NAMALWA (cell line): ENCODE measurements around the gene PLLP.
"Not testable (repeated sequence)": the region's sequence is repeated elsewhere in the genome, so short reads cannot be mapped to it uniquely, and the experiment has no call there.

Experiments used
- DNase-seq: peaks from one replicate; pipeline ENCODE4 v3.0.0-alpha.2; 2015; ENCODE audit warnings: low spot score

The PLLP gene

GRCh38 chr16:57303021-57303909 lies 18.8 kb upstream of the PLLP start:
- DNase-seq = no peak

DNA sequence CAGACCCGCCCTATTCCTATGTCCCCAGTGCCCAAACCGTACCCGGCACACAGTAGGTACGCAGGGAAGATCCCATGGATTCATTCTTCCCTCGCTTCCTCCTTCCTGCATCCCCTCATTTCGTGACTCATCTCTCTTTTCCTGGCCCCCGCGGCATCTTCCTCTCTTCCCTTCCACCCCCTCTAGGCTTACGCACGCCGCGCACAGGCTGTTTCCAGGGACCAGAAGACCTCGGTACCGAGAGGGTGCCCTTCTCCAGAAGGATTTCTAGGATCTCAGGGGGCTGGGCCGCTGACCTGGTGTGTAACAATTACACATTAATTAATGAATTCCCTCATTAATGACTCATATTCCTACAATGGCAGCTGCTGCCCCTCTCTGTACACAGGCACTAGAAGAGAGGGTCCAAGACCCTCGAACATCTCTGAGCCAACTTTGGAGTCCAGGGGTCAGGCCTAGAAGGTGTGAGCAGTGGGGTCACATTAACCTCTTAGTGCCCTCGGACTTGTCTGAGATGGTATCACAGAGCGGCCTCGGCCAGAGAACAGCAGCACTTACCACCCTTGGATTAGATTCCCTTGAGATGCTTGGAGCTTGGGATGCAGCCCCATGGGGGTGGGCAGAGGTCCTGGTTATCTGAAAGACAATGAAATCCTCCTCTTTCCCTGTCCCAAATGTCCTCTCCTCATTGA lies 16.8 kb upstream of the PLLP start:
- no peak for DNase-seq

DNA sequence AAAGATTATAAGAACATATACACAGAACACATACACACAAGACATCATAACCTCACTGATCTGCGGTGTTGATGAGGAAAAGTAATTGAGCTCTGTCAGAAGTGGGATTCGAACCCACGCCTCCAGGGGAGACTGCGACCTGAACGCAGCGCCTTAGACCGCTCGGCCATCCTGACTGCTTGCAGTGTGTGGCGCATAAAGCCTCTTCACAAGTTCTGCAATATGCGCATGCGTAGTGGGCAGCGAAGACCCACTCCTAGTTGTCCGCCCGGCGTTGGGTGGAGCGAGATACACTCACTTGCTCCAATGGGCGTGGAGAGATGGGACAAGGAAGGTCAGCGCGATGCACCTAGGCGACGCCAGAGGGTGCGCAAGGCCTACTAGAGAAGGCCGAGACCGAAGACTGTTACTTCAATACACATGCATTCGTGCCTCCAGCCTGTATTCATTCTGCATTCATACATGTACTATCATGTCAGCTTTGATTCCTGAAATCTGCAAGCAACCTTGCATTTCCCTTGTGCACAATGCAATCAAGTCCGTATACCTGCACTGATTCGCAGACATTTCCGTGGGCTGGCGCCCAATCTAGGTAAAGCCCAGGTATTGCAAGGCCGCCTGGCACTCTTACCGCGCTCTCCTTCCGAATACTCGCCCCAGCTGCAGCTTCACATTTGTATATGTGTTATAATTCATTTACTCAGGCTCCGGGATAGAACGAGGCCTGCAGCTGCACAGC lies 16.1 kb upstream of the PLLP start:
- peak; percentile 100 for DNase-seq

- DNase-seq = peak; percentile 95
Observed at GRCh38 chr16:57299719-57300386, 15.4 kb upstream of the PLLP start.

GRCh38 chr16:57299009-57299718 lies 14.7 kb upstream of the PLLP start:
- no peak for DNase-seq

GRCh38 chr16:57297856-57298255 lies 13.4 kb upstream of the PLLP start:
- DNase-seq = peak; percentile 18

DNA sequence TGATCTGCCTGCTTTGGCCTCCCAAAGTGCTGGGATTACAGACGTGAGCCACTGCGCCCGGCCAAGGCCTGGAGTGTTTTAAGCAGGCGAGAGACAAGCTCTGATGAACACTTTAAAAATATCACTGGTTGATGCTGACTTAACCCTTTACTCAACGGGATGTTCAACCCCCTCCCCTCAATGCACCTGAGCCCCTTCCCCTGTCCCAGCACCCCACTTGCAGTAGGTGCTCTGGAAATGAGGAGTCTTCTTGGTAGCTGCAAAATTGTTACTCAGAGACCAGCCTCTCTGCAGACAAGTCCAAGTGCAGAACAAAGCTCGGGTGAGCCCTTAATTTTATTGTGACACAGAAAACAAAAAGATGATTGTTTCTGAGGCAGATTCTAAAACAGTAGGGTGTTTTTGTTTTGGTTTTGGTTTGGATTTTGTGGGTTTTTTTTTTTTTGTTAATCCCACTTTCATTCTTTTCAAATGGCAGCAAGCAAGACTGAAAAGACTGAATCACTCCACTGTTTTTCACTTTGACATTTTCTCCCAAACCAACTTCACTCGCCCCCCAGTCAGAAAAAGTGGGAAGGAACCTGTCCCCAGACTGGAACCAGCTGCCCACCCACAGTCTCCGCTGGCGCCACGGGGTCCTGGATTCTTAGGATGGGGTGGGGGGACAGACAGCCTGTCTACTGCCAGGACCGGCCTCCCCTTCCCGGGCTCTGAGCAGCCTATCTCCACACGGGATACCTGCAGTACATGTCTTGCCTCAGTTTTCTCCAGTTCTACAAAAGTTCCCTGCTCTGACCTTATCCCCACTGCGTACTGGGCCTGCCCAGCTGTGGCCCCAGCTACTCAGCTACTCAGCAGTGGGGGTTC lies 5.2 kb upstream of the PLLP start:
- no peak for DNase-seq

GRCh38 chr16:57285379-57285778 lies 907 bp upstream of the PLLP start:
- DNase-seq = no peak

GRCh38 chr16:57284952-57285363 lies 486 bp upstream of the PLLP start:
- DNase-seq = no peak

DNA sequence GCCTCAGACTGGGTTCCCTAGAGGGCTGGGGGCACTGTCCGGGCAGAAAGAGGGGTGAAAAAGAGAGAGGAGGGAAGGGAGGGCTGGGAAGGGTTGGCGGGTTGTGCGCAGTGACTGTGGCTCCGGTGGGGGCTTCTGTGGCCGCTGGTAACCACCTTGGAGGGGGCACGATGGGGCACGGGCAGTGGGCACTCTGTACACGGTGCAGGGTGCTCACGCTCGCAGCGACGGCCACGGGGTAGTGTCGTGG lies 588 bp downstream of the PLLP start:
- no peak for DNase-seq

- DNase-seq = no peak
Observed at GRCh38 chr16:57283214-57283958, 1.1 kb downstream of the PLLP start.

DNA sequence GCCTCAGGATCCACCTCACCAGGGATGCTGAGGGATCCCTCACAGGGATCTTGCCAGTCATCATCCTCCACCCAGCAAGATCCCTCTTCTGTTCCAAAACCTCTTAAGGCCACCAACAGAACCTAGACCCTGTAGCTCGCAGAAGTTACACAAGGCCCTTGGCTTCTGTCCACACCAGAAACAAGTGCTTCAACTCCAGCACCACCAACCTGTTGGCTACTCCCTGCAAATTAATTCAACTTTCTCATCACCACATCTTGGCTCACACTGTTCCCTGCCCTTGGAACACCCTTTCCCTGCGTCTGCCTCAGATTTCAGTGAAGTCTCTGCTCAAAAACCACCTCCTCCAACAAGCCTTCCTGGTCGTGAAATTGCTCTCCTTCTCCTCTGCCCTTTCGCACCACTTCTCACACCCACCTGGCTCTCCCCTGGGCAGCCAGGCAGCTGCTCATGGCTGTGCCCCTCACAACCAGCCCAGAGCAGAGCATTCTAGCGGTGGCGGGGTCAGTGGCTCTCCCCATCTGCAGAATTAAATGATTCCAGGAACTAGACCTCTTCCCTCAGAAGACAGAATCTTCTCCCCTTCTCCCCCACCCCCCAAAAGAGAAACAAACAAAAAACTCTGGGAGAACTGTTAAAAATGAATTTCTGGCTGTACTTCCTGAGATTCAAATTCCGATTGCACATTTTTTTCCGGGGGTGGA lies 1.8 kb downstream of the PLLP start:
- no peak for DNase-seq

GRCh38 chr16:57281791-57282190 lies 2.7 kb downstream of the PLLP start:
- no peak for DNase-seq

- DNase-seq = no peak
Observed at GRCh38 chr16:57279780-57280638, 4.5 kb downstream of the PLLP start.

DNA sequence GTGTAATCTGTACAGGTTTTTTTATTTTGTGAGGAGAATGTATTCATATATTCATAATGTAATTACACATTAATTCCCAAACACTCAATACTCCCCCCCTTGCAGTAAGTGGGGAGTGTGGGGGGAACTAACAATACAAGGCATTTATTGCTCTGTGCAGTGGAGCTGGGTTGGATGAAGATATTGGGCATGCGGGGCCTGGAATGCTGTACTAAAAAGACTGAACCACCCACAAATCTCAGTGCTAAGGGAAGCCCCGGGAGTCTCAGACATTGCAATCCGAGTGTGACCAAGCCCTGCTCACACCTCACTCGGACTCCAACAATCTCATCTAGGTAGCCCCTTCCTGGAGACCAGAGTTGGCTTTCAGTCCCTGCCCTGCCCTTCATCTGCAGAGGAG lies 6.0 kb downstream of the PLLP start:
- DNase-seq = no peak

GRCh38 chr16:57277586-57277985 lies 6.9 kb downstream of the PLLP start:
- DNase-seq = peak; percentile 21

DNA sequence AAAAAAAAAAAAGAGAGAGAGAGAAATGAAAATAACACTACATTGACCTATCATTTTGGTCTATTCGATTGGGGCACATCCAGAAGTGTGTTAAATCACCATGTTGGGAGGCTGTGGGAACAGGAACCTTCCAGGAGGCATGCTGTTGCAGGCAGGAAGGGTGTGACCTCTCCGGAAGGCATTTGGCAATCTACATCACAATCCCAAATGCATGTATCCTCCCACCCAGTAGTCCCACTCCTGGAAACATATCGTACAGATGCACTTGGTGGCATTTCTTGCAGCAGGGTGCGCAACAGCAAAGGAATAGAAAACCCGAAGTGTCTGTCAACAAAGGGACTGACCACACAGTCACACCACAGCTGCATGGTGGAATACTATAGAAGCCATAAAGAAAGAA lies 7.9 kb downstream of the PLLP start:
- DNase-seq = no peak

DNA sequence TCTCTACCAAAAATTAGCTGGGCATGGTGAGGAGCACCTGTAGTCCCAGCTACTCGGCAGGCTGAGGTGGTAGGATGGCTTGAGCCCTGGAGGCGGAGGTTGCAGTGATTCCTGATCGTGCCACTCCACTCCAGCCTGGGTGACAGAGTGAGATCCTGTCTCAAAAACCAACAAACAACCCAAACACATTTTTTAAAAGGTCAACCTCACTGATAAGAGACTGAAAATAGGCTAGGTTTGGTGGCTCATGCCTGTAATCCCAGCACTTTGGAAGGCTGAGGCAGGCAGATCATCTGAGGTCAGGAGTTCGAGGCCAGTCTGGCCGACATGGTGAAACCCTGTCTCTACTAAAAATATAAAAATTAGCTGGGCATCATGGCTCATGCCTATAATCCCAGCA lies 8.5 kb downstream of the PLLP start:
- DNase-seq = not testable (repeated sequence)

DNA sequence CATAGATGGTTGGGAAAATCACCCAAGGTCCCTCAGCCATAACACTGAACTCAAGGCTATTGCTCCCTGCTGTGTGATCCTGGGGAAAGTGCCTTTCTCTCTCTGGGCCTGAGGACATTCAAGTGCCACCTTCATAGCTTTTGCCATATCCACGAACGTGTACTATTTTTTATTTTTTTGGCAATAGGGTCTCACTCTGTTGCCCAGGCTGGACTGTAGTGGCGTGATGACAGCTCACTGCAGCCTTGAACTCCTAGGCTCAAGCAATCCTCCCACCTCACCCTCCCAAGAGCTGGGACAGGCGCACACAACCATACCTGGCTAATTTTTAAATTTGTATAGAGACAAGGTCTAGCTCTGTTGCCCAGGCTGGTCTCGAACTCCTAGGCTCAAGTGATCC lies 10.6 kb downstream of the PLLP start:
- DNase-seq = no peak
